Left renal cortex interstitium (tissue), 4 donors: ENCODE data around the gene ITSN1. TPM values are rescaled to one million over a fixed set of nuclear protein-coding genes. Genes with fewer than 3 reads are reported as not detected.
"Not testable (repeated sequence)": the region's sequence is repeated elsewhere in the genome, so short reads cannot be mapped to it uniquely, and the experiment has no call there.

ENCODE experiments used
- DNase-seq, 4 donors: peaks; one replicate each; pipeline ENCODE4 v3.0.0-alpha.2; 2013; ENCODE audit warnings: low read depth in 4 of 4, low spot score in 2 of 4, missing footprints in 1 of 4
- polyA plus RNA-seq, 4 donors: library from polyadenylated mRNA; unstranded; fragments of 120-200 nt; gene quantifications; one replicate each; pipeline ENCODE4 v1.2.1, GENCODE V29; 2013; ENCODE audit not compliant: insufficient read length in 4 of 4

Gene ITSN1
- polyA plus RNA-seq, 4 donors: 36.8 to 57.2 (median 46.8) TPM

GRCh38 chr21:33650929-33651509 is 8.7 kb downstream of the ITSN1 start:
- no peak for DNase-seq

- DNase-seq: no peak
Measured at GRCh38 chr21:33651965-33652680, 9.8 kb downstream of the ITSN1 start.

GRCh38 chr21:33654412-33654811 is 12.1 kb downstream of the ITSN1 start:
- no peak for DNase-seq

- no peak for DNase-seq
Measured at GRCh38 chr21:33655588-33656221, 13.4 kb downstream of the ITSN1 start.

GRCh38 chr21:33657124-33657820 is 15.0 kb downstream of the ITSN1 start:
- DNase-seq: no peak

- no peak for DNase-seq
Measured at GRCh38 chr21:33658919-33659567, 16.7 kb downstream of the ITSN1 start.

GRCh38 chr21:33659568-33659949 is 17.3 kb downstream of the ITSN1 start:
- DNase-seq: no peak

- no peak for DNase-seq
Measured at GRCh38 chr21:33660406-33660805, 18.1 kb downstream of the ITSN1 start.

GRCh38 chr21:33661146-33661545 is 18.8 kb downstream of the ITSN1 start:
- no peak for DNase-seq

GRCh38 chr21:33662046-33662445 is 19.7 kb downstream of the ITSN1 start:
- DNase-seq: no peak

GRCh38 chr21:33663241-33663640 is 20.9 kb downstream of the ITSN1 start:
- DNase-seq: no peak

- DNase-seq: no peak
Measured at GRCh38 chr21:33664135-33664534, 21.8 kb downstream of the ITSN1 start.

- no peak for DNase-seq
Measured at GRCh38 chr21:33666153-33666552, 23.9 kb downstream of the ITSN1 start.

- no peak for DNase-seq
Measured at GRCh38 chr21:33667636-33668035, 25.3 kb downstream of the ITSN1 start.

GRCh38 chr21:33668180-33668579 is 25.9 kb downstream of the ITSN1 start:
- no peak for DNase-seq

- no peak for DNase-seq
Measured at GRCh38 chr21:33668620-33669019, 26.3 kb downstream of the ITSN1 start.

- no peak for DNase-seq
Measured at GRCh38 chr21:33670076-33670978, 28.0 kb downstream of the ITSN1 start.

- DNase-seq: no peak
Measured at GRCh38 chr21:33673473-33673872, 31.2 kb downstream of the ITSN1 start.

GRCh38 chr21:33674226-33674625 is 31.9 kb downstream of the ITSN1 start:
- DNase-seq: no peak

GRCh38 chr21:33676666-33677065 is 34.4 kb downstream of the ITSN1 start:
- not testable (repeated sequence) for DNase-seq
